Measurements from ENCODE around the gene SPON1. TPM values are rescaled to one million over a fixed set of nuclear protein-coding genes. Genes with fewer than 3 reads are reported as not detected.

The SPON1 gene
- total RNA-seq, 1 experiment from 2014 or later = not detected

DNA sequence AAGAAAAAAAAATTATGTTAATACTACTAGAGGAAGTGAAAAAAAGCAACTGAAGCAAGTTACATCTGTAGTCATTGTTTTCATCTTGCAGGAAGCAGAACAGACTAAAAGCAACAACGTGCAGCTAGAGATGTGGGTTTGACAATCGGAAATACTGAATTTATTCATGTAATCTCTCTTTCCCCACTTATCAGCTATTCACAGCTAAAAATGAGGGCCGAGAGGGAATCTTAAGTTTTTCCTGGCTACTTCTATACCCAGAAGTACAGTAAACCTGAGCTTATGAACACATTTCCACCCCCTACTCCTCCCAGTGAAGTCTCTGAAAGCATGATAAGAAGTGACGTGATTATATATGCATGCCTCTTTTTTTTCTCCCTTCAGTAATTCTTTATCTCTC, 116.5 kb downstream of the SPON1 start:
- intact Hi-C loops (cut with micrococcal nuclease) = loop anchor here (5.0 kb wide), 1 partner anchor 133 kb away; no protein-coding TSS in a partner anchor
- CTCF ChIA-PET = no interaction called here
- no peaks in the 10 kb centered on the region for H3F3A ChIP-seq (ENCODE audit: low read length, unreplicated experiment)
- BruUV-seq (replicated peaks) = no TSS peak
- H4K20me1 ChIP-seq (ENCODE audit: low read length) = no peaks in the 10 kb centered on the region
- H3K27me3 ChIP-seq (ENCODE audit: low read length) = peaks cover 54% of the 10 kb centered on the region
- DNase-seq = no peak
- H3K27ac ChIP-seq (ENCODE audit: low read length) = no peak overlapping the region
- no peaks in the 10 kb centered on the region for H3K36me3 ChIP-seq (ENCODE audit: low read depth, low read length)
- H3K9me3 ChIP-seq (ENCODE audit: low read length) = no peaks in the 10 kb centered on the region
- no peak overlapping the region for H3K9ac ChIP-seq (ENCODE audit: low read length)
- H2AFZ ChIP-seq (ENCODE audit: low read length) = no peak overlapping the region
- ATAC-seq = no peak
- no peak overlapping the region for H3K4me3 ChIP-seq (ENCODE audit: low read length)
- POLR2A ChIA-PET (ENCODE audit: unreplicated experiment) = no interaction called here
- no peaks in the 10 kb centered on the region for H3K79me2 ChIP-seq (ENCODE audit: low read length)
- H3K9me2 ChIP-seq (replicated peaks; ENCODE audit: low read length) = no peaks in the 10 kb centered on the region
- H3K4me1 ChIP-seq (ENCODE audit: insufficient read depth, low read length) = no peaks in the 10 kb centered on the region
- H3K4me2 ChIP-seq (ENCODE audit: low read length) = no peak overlapping the region
- no peak for TF ChIP-seq EZH2 (IDR thresholded peaks at IDR 0.05; ENCODE audit: low read length, unreplicated experiment)
- no peak for TF ChIP-seq EZH2phosphoT487 (IDR thresholded peaks at IDR 0.05; ENCODE audit: borderline replicate concordance, low read length)
- TF ChIP-seq, protein P1, sequence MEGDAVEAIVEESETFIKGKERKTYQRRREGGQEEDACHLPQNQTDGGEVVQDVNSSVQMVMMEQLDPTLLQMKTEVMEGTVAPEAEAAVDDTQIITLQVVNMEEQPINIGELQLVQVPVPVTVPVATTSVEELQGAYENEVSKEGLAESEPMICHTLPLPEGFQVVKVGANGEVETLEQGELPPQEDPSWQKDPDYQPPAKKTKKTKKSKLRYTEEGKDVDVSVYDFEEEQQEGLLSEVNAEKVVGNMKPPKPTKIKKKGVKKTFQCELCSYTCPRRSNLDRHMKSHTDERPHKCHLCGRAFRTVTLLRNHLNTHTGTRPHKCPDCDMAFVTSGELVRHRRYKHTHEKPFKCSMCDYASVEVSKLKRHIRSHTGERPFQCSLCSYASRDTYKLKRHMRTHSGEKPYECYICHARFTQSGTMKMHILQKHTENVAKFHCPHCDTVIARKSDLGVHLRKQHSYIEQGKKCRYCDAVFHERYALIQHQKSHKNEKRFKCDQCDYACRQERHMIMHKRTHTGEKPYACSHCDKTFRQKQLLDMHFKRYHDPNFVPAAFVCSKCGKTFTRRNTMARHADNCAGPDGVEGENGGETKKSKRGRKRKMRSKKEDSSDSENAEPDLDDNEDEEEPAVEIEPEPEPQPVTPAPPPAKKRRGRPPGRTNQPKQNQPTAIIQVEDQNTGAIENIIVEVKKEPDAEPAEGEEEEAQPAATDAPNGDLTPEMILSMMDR (conservative IDR thresholded peaks at IDR 0.05; ENCODE audit: low read depth, low read length) = no peak

DNA sequence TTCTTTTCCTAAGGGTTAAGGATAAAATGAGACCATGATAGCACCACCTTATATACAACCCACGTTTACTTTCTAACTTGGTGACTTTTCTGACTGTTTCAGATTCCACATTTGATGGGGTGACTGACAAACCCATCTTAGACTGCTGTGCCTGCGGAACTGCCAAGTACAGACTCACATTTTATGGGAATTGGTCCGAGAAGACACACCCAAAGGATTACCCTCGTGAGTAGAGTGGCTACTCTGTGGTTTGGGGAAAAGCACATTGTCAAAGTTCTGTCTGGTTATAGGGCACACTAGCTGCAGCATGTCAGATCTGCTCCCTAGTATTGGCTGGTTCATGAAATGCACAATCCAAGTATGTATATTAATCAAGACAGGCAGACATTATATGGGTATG, 117.3 kb downstream of the SPON1 start:
- ATAC-seq (no peak), DNase-seq (no peak)
- no peaks in the 10 kb centered on the region for H3K4me1 ChIP-seq (ENCODE audit: insufficient read depth, low read length)
- H3F3A ChIP-seq (ENCODE audit: low read length, unreplicated experiment) = no peaks in the 10 kb centered on the region
- intact Hi-C loops (cut with micrococcal nuclease) = loop anchor here (5.0 kb wide), 1 partner anchor 133 kb away; no protein-coding TSS in a partner anchor
- H2AFZ ChIP-seq (ENCODE audit: low read length) = no peak overlapping the region
- no TSS peak for BruUV-seq (replicated peaks)
- TF ChIP-seq EZH2phosphoT487 (IDR thresholded peaks at IDR 0.05; ENCODE audit: borderline replicate concordance, low read length) (no peak), EZH2 (IDR thresholded peaks at IDR 0.05; ENCODE audit: low read length, unreplicated experiment) (no peak)
- TF ChIP-seq, protein P1 (conservative IDR thresholded peaks at IDR 0.05; ENCODE audit: low read depth, low read length) = no peak
- no peaks in the 10 kb centered on the region for H3K9me2 ChIP-seq (replicated peaks; ENCODE audit: low read length)
- ChIA-PET POLR2A (ENCODE audit: unreplicated experiment) (no interaction called here), CTCF (no interaction called here)
- H3K27me3 ChIP-seq (ENCODE audit: low read length) = peaks cover 54% of the 10 kb centered on the region
- no peak overlapping the region for H3K27ac ChIP-seq (ENCODE audit: low read length)
- no peaks in the 10 kb centered on the region for H4K20me1 ChIP-seq (ENCODE audit: low read length)
- no peaks in the 10 kb centered on the region for H3K9me3 ChIP-seq (ENCODE audit: low read length)
- no peaks in the 10 kb centered on the region for H3K79me2 ChIP-seq (ENCODE audit: low read length)
- H3K9ac ChIP-seq (ENCODE audit: low read length) = no peak overlapping the region
- no peaks in the 10 kb centered on the region for H3K36me3 ChIP-seq (ENCODE audit: low read depth, low read length)
- H3K4me3 ChIP-seq (ENCODE audit: low read length) = no peak overlapping the region
- no peak overlapping the region for H3K4me2 ChIP-seq (ENCODE audit: low read length)

DNA sequence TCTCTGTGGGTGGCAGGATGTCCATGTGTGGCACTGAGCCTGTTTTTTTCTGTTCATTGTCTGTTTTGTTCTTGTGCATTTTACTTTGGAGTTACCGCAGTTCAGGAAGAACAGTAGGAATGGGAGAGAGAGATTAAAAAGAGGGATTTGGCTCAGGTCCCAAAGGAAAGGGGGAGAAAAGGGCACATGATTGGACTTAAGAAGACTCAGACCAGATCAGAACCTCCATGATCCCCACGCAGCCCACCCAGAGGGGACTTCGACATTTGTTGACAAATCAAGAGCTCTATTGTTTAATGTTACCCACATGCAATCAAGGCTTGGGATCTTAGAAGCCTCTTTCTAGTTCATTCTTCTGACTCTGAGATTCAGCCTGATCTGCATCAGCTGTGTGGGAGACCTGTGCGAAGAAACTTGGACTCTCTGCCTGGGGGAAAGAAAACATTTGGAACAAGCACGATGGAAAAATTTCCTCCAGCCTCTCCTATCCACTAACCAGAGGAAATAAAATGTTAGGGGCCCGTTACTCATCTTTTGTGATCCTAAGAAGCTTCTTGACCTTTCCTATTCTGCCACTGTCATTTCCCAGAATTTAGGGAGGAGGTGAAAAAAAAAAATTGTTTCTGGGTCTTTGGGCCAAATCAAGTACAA, 119.2 kb downstream of the SPON1 start:
- no peak overlapping the region for H2AFZ ChIP-seq (ENCODE audit: low read length)
- no peaks in the 10 kb centered on the region for H3K4me1 ChIP-seq (ENCODE audit: insufficient read depth, low read length)
- H3K4me2 ChIP-seq (ENCODE audit: low read length) = no peak overlapping the region
- no peaks in the 10 kb centered on the region for H3K36me3 ChIP-seq (ENCODE audit: low read depth, low read length)
- intact Hi-C loops (cut with micrococcal nuclease) = no loop called here
- CTCF ChIA-PET = no interaction called here
- no peaks in the 10 kb centered on the region for H4K20me1 ChIP-seq (ENCODE audit: low read length)
- BruUV-seq (replicated peaks) = no TSS peak
- no peak overlapping the region for H3K9ac ChIP-seq (ENCODE audit: low read length)
- H3K9me3 ChIP-seq (ENCODE audit: low read length) = no peaks in the 10 kb centered on the region
- H3K27me3 ChIP-seq (ENCODE audit: low read length) = peaks cover 54% of the 10 kb centered on the region
- H3K4me3 ChIP-seq (ENCODE audit: low read length) = no peak overlapping the region
- H3K79me2 ChIP-seq (ENCODE audit: low read length) = no peaks in the 10 kb centered on the region
- TF ChIP-seq EZH2 (IDR thresholded peaks at IDR 0.05; ENCODE audit: low read length, unreplicated experiment) (no peak), EZH2phosphoT487 (IDR thresholded peaks at IDR 0.05; ENCODE audit: borderline replicate concordance, low read length) (no peak)
- TF ChIP-seq, protein P1 (conservative IDR thresholded peaks at IDR 0.05; ENCODE audit: low read depth, low read length) = no peak
- no peak overlapping the region for H3K27ac ChIP-seq (ENCODE audit: low read length)
- H3F3A ChIP-seq (ENCODE audit: low read length, unreplicated experiment) = no peaks in the 10 kb centered on the region
- no peaks in the 10 kb centered on the region for H3K9me2 ChIP-seq (replicated peaks; ENCODE audit: low read length)
- POLR2A ChIA-PET (ENCODE audit: unreplicated experiment) = no interaction called here
- ATAC-seq (no peak), DNase-seq (no peak)
